Measurements from ENCODE around the gene PRKCE.
"Not testable (repeated sequence)": the region's sequence is repeated elsewhere in the genome, so short reads cannot be mapped to it uniquely, and the experiment has no call there.

Gene PRKCE

GRCh38 chr2:45672138-45672537 is 20.7 kb downstream of the PRKCE start:
- DNase-seq = no peak

GRCh38 chr2:45674035-45674816 is 22.8 kb downstream of the PRKCE start:
- peak; percentile 26 for DNase-seq

- no peak for DNase-seq
Measured at GRCh38 chr2:45675263-45675812, 23.9 kb downstream of the PRKCE start.

DNA sequence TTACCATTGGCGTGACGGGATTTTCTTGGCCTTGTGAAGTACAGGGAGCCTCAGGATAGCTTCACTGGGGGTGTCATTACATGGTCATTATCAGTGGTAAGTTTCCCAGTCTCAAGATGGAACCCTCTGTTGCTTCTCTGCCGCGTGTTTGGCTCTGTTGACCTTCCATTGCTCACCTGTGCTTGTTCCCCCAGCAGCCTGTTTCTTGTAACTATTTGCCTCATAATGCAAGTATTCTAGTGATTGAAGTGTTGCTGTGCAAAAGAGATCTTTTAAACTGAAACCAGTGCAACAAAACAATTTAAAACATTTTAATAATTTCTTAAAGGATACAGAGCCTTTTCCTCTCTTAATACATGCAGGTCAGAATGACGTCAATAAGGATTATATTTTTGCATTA is 24.6 kb downstream of the PRKCE start:
- no peak for DNase-seq

DNA sequence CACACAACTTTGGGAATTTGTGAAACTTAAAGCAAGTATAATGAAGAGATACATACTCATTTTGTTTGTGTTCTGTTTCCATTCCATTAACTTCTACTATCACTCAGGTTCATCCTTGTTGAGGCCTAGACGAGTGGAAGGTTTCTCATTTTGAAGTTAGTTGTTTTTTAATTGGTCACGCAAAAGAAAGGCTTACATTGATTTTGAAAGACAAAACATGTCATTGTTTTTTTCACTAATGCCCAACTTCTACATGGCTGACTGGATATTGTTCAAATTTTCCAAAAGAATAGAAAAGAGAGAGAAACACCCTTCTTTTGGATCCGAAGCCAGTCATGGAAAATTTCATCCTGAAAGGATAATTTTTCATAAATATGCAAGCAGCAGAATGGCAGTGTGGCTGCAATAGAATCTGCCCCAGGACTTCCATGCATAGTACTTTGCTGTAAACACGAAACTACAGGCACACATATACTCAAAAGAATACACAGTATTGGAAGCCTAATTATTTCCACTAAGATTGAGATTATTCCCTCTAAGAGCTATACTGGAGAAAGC is 27.4 kb downstream of the PRKCE start:
- DNase-seq = no peak

DNA sequence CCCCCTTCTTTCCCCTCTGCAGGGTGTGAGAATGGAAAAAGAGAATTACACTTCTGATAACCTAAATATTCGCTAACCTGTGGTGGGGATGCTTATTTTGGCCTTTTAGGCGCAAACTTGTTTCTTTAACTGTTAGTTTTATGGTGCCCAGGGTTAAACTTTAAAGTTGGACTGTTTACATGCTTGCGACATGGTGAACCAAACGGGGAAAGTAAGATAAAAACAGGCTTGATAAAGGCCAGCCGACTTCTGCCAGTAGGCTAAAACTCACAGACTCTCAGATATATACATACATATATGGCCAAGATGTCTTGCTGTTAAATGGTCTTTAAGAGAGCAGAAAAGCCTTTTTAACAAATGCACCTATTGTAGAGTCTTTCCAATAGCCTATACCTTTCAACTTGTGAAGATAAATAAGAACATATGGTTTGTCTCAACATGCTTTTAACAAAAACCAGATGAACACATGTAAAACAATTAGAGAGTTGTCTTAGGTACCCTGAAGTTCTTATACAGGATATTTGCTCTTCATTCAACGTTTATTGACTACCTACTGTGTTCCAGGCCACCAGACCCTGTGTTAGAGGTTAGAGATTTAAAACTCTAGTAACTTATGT is 29.0 kb downstream of the PRKCE start:
- DNase-seq = no peak

DNA sequence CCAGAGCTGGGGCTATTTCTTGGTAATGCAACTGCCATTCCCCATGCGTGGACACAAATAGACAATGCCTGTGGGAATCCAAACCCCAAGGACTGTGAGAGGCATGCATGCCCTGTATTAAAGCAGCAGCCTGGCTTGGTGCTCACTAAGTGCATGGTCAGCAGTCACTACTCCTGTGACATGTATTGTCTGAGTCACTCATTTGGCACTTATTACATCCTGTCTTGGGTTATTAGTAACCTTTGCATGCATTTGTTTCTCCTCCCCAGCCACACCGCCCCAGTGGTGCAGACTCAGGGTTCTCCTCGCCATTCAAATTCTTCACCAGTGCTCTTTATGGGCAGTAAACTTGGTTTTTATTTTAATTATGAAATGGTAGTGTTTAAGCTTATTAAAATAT is 30.2 kb downstream of the PRKCE start:
- peak; percentile 45 for DNase-seq

- DNase-seq = no peak
Measured at GRCh38 chr2:45683292-45683691, 31.8 kb downstream of the PRKCE start.

DNA sequence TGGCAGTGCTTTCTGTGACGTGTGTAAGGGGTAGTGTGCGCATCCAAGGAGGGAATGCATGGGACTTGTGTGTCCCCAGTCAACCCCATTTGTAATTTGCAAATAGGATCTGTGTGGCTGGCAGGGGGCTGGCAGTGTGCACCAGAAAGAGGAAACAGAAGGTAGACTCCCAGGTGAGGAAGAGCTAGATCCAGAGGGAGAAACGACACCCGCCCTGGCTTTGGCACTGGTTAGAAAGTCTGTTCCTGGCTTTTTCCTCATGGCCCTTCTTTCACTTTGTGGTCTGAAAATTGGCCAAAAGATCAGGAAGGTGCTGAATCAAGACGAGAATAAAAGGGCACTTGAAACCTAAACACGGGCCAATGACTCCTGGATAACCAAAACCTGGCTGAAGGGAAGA is 33.3 kb downstream of the PRKCE start:
- DNase-seq = no peak

DNA sequence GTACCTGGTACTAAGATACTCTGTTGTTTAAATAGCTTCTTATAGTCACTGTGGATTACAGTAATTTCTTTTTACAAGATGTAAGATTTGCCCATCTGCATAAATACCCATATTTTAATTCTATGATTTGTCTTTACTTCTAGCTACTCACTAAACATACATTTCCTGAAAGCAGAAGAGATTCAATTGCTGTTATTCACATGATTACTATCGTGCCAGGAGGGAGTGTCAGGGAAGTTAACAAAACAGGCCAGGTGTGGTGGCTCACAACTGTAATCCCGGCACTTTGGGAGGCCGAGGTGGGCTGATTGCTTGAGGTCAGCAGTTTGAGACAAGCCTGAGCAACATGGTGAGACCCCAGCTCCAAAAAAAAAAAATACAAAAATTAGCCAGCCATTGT is 33.8 kb downstream of the PRKCE start:
- DNase-seq = no peak

DNA sequence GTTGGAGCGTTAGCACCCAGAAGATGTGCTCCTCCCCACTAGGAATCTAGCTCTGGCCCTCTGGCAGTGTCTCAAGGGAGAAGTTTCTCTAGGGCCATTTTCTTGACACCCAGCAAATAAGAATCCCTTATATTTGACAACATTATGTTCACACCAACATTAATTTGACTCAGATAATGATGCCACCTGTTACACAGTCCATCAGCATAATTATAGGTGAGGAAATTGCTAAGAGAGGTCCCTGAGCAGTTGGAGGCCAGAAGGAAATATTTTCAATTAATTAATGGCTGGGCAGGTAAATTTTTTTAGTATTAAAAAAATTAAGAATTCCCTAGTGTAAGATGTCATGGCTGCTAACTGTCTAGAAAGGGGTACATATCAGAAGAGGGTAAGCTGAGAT is 36.5 kb downstream of the PRKCE start:
- DNase-seq = no peak

DNA sequence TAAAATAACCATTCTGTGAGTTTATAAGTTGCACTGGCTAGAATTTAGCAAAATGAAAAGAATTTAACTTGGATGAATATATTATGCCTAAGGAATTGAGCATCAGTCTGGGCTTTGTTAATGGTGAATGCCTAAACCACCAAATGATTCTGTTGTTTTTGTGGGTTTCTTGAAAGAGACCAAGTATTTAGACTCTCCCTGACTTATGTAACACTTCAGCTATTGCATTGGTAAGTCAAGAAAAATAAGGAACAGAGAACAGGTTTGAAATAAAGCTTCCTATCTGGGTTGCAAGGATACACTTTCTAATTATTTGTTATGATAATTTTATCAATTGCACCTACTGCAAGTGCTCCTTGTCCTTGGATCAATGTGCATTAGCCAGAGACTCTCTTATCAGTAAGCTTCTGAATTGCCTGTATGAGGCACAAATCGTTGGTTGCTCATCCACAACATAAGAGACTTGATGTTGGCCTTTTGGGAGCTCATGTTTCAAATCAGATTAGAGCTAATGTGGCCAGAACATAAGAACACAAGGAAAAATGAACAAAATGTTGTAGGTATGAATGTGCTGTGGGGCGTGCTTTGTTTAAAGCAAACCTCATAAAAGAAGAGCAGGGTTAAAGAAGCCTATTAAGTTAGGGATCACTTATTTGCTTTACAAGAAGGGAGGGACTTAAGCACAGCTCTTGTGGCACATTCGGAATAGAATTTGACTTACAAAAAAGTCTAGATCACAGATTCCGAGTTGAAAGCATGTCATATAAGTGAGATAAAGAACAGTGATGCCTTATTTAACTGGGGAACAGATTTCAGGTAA is 37.2 kb downstream of the PRKCE start:
- no peak for DNase-seq

DNA sequence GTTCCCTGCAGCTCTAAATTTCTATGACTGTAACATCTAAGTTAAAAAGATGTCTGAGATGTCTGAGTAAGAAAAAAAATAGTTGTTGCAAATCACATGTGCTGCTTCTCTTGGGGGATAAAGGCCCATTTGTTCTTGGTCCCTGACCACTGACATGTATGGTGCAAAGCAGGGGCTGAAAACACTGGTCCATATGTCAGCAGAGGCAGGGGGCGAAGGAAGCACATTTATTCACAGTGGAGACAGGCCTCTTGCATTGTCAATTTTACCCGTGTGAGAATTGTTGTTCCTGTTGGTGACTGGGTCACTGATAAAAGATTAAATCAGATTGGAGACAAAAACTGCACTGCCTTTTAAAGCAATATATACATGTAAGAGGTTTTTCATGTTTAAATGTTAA is 38.8 kb downstream of the PRKCE start:
- DNase-seq = no peak

DNA sequence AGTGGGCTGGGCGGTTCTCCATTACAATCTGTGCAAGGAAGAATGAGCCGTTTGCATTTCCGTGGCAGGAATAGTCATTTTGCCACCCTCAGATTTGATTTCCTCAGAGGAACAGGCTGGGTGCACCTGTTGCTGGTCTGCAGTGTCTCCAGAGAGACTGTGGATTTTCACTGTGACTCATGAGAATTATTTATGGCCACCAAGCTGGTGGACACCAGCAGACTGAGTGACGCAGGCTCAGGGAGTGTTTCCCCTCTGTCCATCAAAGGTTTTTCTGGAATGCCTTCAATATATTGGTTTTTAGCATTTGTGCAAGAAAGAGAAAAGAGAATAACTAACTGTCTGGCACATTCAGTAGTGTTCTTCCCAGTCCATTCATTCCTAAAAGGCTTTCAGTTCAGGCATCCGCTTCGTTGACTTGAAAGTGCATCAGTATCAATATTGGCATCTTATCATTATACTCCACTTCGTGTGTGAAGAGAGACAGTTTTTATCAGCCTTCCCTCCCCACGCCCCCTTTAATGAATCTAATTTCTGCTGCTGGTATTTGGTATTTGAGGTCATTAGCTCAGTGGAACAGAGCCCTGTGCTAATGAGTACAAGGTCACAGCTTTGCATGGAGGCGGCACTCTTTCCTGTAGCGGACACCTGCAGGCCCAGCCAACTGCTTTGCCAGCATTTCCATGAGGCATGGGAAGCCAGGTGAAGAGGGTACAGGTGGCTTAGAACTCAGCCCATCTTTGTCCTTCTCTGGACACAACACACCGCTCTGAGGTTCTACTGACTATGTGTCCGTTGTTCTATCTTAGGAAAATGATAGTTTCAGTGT is 39.9 kb downstream of the PRKCE start:
- no peak for DNase-seq

DNA sequence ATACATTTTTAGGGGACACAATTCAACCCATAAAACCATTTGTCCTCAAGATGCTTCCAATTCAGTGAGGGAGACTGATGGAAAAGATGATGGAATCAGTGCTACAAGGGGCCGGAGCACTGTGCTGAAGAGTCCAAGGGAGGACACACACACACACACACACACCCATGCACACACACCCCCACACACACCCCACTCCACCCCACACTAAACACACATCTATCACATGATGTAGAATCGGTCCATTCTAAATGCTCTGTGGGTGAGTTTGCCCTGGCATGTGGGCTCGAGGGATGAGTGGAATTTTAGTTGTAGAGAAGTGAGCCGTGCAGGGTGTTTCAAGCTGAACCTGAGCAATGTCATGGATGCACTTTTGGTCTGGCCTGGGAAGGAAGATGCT is 41.1 kb downstream of the PRKCE start:
- no peak for DNase-seq

GRCh38 chr2:45695480-45696007 is 44.1 kb downstream of the PRKCE start:
- DNase-seq = not testable (repeated sequence)

DNA sequence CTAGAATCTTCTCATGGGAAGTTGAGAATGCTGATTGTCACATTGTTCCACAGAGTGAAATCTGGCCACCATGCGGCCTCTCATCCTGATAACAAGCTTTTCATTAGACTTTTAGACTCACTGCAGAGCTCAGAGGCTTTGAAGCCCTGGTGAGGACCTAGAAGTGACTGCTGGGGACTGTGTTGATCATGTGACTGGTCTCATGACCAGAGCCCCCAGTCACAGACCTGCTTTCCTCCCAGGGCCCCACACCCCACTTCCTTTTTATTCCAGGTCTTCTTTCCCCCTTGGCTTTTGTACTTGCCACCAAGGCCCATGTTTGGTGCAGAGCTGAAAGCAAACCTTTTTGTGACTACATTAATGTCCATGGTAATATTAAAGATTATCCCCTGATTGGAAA is 45.2 kb downstream of the PRKCE start:
- no peak for DNase-seq

DNA sequence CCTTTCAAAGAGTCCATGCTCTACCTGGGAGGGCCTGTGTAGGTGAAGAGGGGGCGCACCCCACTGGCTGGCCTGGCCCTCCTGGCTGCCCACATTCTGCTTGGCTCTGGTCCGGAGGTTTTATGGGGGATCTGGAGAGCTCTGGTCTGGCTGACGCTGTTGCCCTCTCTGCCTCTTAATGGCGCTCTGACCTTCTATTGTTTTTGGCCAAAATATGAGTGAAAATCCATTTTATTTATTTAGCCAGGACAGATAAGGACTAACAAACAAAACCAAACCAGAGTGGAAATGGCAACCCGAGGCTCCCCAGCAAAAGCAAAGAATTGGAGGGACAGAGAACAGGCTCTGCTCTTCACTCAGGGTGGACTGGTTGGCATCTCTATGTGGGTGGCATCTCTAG is 45.7 kb downstream of the PRKCE start:
- no peak for DNase-seq

DNA sequence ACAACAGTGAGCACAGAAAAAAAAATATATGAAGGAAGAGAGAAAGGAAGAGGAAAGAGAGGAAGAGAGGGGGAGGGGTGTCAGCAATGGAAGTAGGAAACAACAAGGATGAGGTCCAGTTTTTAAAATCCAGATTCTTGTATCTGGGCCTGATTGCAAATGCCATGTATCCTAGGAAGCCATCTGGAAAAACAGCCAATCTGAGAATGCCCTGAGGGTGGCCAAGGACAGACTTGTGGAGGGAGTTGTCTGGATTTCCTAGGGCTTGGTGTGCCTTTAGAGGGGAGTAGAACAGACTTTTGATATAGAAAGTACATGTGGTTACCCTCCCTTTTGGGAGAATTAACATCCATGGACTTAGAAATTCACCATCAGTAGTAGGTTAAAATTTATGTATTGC is 47.1 kb downstream of the PRKCE start:
- no peak for DNase-seq

DNA sequence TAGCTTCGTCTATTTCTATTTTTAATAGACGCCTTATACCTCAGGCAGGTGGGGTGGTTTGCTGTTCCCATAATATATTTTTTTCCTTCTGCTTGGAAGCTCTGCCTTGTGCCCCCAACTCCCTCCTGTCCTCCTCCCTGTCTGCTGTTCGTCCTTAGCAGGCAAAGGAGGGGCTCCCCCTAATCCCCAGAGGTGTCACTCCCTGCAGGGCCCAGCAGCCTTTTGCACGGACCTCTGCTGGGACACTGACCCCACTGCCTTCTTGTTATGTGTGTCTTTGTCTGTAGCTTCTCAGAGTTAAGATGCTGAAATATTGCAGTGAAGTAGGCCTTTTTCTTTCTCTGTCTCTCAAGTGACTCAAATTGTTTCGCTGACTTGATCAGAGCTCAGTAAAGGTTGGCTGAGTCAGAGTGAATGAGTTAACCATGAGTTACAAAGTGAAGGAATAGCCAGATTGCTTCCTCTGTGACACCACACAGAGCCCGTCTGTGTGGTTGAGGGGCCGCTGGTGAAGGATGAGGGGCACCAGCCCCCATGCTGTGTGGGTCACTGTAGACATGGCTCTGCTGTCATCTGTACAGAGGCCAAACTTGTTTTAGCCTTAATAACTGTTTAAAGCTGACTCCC is 47.7 kb downstream of the PRKCE start:
- no peak for DNase-seq

GRCh38 chr2:45700407-45701013 is 49.0 kb downstream of the PRKCE start:
- DNase-seq = no peak

Data from NCI-H226 (cell line).